ENCODE measurements around the gene NT5C2. TPM values are rescaled to one million over a fixed set of nuclear protein-coding genes. Genes with fewer than 3 reads are reported as not detected.

Gene NT5C2
- total and polyA plus RNA-seq, 2 of the 8 experiments (the other 6 are each of a cell fraction or from before 2014, with no cell fraction given), result 35.2 to 106 TPM

DNA sequence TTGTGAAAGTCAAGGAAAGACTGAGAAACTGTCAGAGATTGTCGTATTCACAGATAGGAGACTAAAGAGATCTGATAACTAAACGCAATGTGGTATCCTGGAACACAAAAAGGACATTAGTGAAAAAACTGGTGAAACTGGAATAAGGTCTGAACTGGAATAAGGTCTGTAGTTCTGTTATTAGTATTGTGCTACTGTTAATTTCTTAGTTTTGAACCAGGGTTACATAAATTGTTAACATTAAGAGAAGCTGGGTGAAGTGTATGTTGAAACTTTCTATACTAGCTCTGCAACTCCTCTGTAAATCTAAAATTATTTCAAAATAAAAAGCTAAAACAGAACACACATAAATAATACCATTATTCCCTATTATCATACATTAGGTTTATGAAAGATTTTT lies 3.4 kb upstream of the NT5C2 start (continued):
- no peak for TF ChIP-seq CBX8 (IDR thresholded peaks at IDR 0.05; ENCODE audit: borderline replicate concordance, low read depth, low read length)
- TF ChIP-seq HDAC2 (IDR thresholded peaks at IDR 0.05; ENCODE audit: borderline replicate concordance in 1 of 2, low read depth in 2 of 2, low read length in 2 of 2), result no peak
- TF ChIP-seq TCF12 (IDR thresholded peaks at IDR 0.05; ENCODE audit: low read depth, low read length), result no peak
- TF ChIP-seq SRF (IDR thresholded peaks at IDR 0.05; ENCODE audit: low read depth, low read length), result no peak
- TF ChIP-seq PHF8 (conservative IDR thresholded peaks at IDR 0.05; ENCODE audit: low read depth, low read length), result no peak
- no peak for TF ChIP-seq JUND (IDR thresholded peaks at IDR 0.05; ENCODE audit: low read length)
